NT2/D1 (cell line): ENCODE data around the gene FBXO38.

Experiments
- YY1 ChIP-seq: IDR thresholded peaks from 2 replicates; pipeline ENCODE4 v1.6.1; 2011; ENCODE audit not compliant: insufficient read length, insufficient read depth
- ZNF274 ChIP-seq: IDR thresholded peaks from 2 replicates; pipeline ENCODE4 v1.6.1; 2011; ENCODE audit warnings: mild to moderate bottlenecking, low read depth, low read length

GRCh38 chr5:148436029-148436428 lies 52.3 kb downstream of the FBXO38 start:
- TF ChIP-seq YY1 = no peak
- no peak for TF ChIP-seq ZNF274
